ENCODE data around the gene NFATC2. TPM values are rescaled to one million over a fixed set of nuclear protein-coding genes. Genes with fewer than 3 reads are reported as not detected.

Gene NFATC2
- total and polyA plus RNA-seq, 7 donors, result 1.4 to 16.9 (median 5.0) TPM

- no peak overlapping the region for H3K4me3 ChIP-seq
- no peak for DNase-seq
- TF ChIP-seq EP300 (IDR thresholded peaks at IDR 0.05) (no peak), CTCF (IDR thresholded peaks at IDR 0.05) (no peak), POLR2AphosphoS5 (IDR thresholded peaks at IDR 0.05) (no peak), POLR2A (IDR thresholded peaks at IDR 0.05) (no peak)
- intact Hi-C loops (cut with DNase I), result no loop called here
- peaks cover 0 to 34% (median 25%) of the 10 kb centered on the region in 4 donors for H3K4me1 ChIP-seq
- no peak overlapping the region for H3K27ac ChIP-seq
- no peaks in the 10 kb centered on the region for H3K9me3 ChIP-seq
- no peaks in the 10 kb centered on the region for H3K27me3 ChIP-seq
- no peaks in the 10 kb centered on the region for H3K36me3 ChIP-seq
- 97 to 98% methylated on average over 9 of the region's 9 CpGs for WGBS, 2 donors
Observed at GRCh38 chr20:51454250-51454865, 88.2 kb downstream of the NFATC2 start.

GRCh38 chr20:51452734-51453365, 89.7 kb downstream of the NFATC2 start:
- no peak for DNase-seq
- WGBS, 2 donors, result 96% methylated on average over 13 of the region's 13 CpGs
- intact Hi-C loops (cut with DNase I), result no loop called here
- H3K27me3 ChIP-seq, result no peaks in the 10 kb centered on the region
- TF ChIP-seq POLR2AphosphoS5 (IDR thresholded peaks at IDR 0.05) (no peak), POLR2A (IDR thresholded peaks at IDR 0.05) (no peak), EP300 (IDR thresholded peaks at IDR 0.05) (no peak), CTCF (IDR thresholded peaks at IDR 0.05) (no peak)
- H3K9me3 ChIP-seq, result no peaks in the 10 kb centered on the region
- no peaks in the 10 kb centered on the region for H3K36me3 ChIP-seq
- H3K4me3 ChIP-seq, result no peak overlapping the region
- peaks cover 0 to 44% (median 37%) of the 10 kb centered on the region in 4 donors for H3K4me1 ChIP-seq
- no peak overlapping the region for H3K27ac ChIP-seq

GRCh38 chr20:51452091-51452613, 90.4 kb downstream of the NFATC2 start:
- peaks cover 0 to 44% (median 37%) of the 10 kb centered on the region in 4 donors for H3K4me1 ChIP-seq
- no peaks in the 10 kb centered on the region for H3K27me3 ChIP-seq
- H3K27ac ChIP-seq, result no peak overlapping the region
- DNase-seq, result no peak
- H3K4me3 ChIP-seq, result no peak overlapping the region
- 95 to 98% methylated on average over 6 of the region's 6 CpGs for WGBS, 2 donors
- H3K36me3 ChIP-seq, result no peaks in the 10 kb centered on the region
- TF ChIP-seq POLR2A (IDR thresholded peaks at IDR 0.05) (no peak), CTCF (IDR thresholded peaks at IDR 0.05) (no peak), POLR2AphosphoS5 (IDR thresholded peaks at IDR 0.05) (no peak), EP300 (IDR thresholded peaks at IDR 0.05) (no peak)
- intact Hi-C loops (cut with DNase I), result no loop called here
- no peaks in the 10 kb centered on the region for H3K9me3 ChIP-seq

GRCh38 chr20:51451484-51451883, 91.0 kb downstream of the NFATC2 start:
- Histone ChIP-seq H3K4me1 (peaks cover 0 to 44% (median 37%) of the 10 kb centered on the region in 4 donors), H3K36me3 (no peaks in the 10 kb centered on the region), H3K9me3 (no peaks in the 10 kb centered on the region), H3K4me3 (no peak overlapping the region), H3K27ac (no peak overlapping the region), H3K27me3 (no peaks in the 10 kb centered on the region)
- DNase-seq, result no peak
- intact Hi-C loops (cut with DNase I), result no loop called here
- 93 to 96% methylated on average over 12 of the region's 12 CpGs for WGBS, 2 donors
- TF ChIP-seq CTCF (IDR thresholded peaks at IDR 0.05) (no peak), EP300 (IDR thresholded peaks at IDR 0.05) (no peak), POLR2A (IDR thresholded peaks at IDR 0.05) (no peak), POLR2AphosphoS5 (IDR thresholded peaks at IDR 0.05) (no peak)
